ENCODE results near the gene CDYL2. TPM values are rescaled to one million over a fixed set of nuclear protein-coding genes. Genes with fewer than 3 reads are reported as not detected.

Gene CDYL2
- polyA plus RNA-seq, 1 of the 3 experiments (the other 2 are of a cell fraction) = 0.03 TPM

- Histone ChIP-seq H3K4me3 (ENCODE audit: low read depth in 2 of 2, low read length in 1 of 2) (no peak overlapping the region), H3K9me3 (0 out of 2 replicates have a peak, but pooled peaks cover under 1% of the 10 kb centered on the region), H3K27me3 (ENCODE audit: insufficient read depth) (no peaks in the 10 kb centered on the region), H3K9ac (no peak overlapping the region), H3K9me2 (no peaks in the 10 kb centered on the region), H3K4me1 (ENCODE audit: control insufficient read depth in 1 of 2, insufficient read depth in 2 of 2, low read depth in 1 of 2, low read length in 1 of 2) (no peaks in the 10 kb centered on the region), H3K36me3 (replicated peaks in 1 of 2; ENCODE audit: control insufficient read depth in 1 of 2, insufficient read depth in 2 of 2, low read length in 1 of 2) (no peaks in the 10 kb centered on the region), H3K79me2 (ENCODE audit: insufficient read depth) (no peaks in the 10 kb centered on the region), H2AFZ (ENCODE audit: low read depth) (no peak overlapping the region), H4K20me1 (ENCODE audit: insufficient read depth) (no peaks in the 10 kb centered on the region), H3K4me2 (no peak overlapping the region), H3F3A (replicated peaks; ENCODE audit: insufficient read depth) (no peaks in the 10 kb centered on the region), H3K27ac (ENCODE audit: low read depth in 2 of 2, low read length in 1 of 2) (no peak overlapping the region)
- TF ChIP-seq RXRA (IDR thresholded peaks at IDR 0.05; ENCODE audit: borderline replicate concordance, low read depth) = no peak
- no peak for TF ChIP-seq POLR2AphosphoS5 (IDR thresholded peaks at IDR 0.05; ENCODE audit: low read depth, low read length)
- TF ChIP-seq GABPA (IDR thresholded peaks at IDR 0.05; ENCODE audit: low read depth) = no peak
- no peak for TF ChIP-seq MAX (IDR thresholded peaks at IDR 0.05; ENCODE audit: low read depth)
- CTCF ChIA-PET = interaction anchor here (1.0 kb wide), 1 partner anchor 25 kb away, joined by 3 read pairs; no protein-coding TSS in a partner anchor
- POLR2A ChIA-PET = no interaction called here
- 32% methylated on average over 3 of the region's 3 CpGs for WGBS (ENCODE audit: low lambda C conversion rate)
- DNase-seq = no peak
Measured at GRCh38 chr16:80640316-80640715, 164.1 kb downstream of the CDYL2 start.

DNA sequence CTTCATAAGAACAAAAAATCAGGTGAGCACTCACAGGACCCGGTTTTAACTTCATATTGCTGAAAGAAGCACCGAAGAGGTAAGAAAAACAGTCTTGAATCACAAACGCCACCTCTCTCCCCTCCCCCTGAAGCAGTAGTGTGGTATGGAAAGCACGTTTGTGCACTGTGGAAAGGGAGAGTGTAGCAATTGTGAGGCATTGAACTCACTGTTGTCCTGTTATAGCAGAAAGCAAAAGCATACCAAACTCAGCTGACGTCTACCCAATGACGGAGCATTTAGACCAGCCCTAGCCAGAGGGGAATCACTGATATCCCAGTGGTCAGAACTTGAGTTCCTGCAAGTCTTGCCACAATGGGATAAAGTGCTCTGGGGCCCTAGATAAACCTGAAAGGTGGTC, 164.8 kb downstream of the CDYL2 start:
- Histone ChIP-seq H3K9me3 (0 out of 2 replicates have a peak, but pooled peaks cover 7% of the 10 kb centered on the region), H3K36me3 (replicated peaks in 1 of 2; ENCODE audit: control insufficient read depth in 1 of 2, insufficient read depth in 2 of 2, low read length in 1 of 2) (no peaks in the 10 kb centered on the region), H3K4me2 (no peak overlapping the region), H3K27me3 (ENCODE audit: insufficient read depth) (no peaks in the 10 kb centered on the region), H3K4me1 (ENCODE audit: control insufficient read depth in 1 of 2, insufficient read depth in 2 of 2, low read depth in 1 of 2, low read length in 1 of 2) (no peaks in the 10 kb centered on the region), H3K9me2 (no peaks in the 10 kb centered on the region), H3K27ac (ENCODE audit: low read depth in 2 of 2, low read length in 1 of 2) (no peak overlapping the region), H3F3A (replicated peaks; ENCODE audit: insufficient read depth) (no peaks in the 10 kb centered on the region), H2AFZ (ENCODE audit: low read depth) (no peak overlapping the region), H3K79me2 (ENCODE audit: insufficient read depth) (no peaks in the 10 kb centered on the region), H3K4me3 (ENCODE audit: low read depth in 2 of 2, low read length in 1 of 2) (no peak overlapping the region), H4K20me1 (ENCODE audit: insufficient read depth) (no peaks in the 10 kb centered on the region), H3K9ac (no peak overlapping the region)
- ChIA-PET CTCF (interaction anchor here (1.0 kb wide), 1 partner anchor 24 kb away, joined by 3 read pairs; no protein-coding TSS in a partner anchor), POLR2A (no interaction called here)
- WGBS (ENCODE audit: low lambda C conversion rate) = 29% methylated on average over 6 of the region's 6 CpGs
- TF ChIP-seq CTCF (IDR thresholded peaks at IDR 0.05) = no peak
- TF ChIP-seq NRF1 (IDR thresholded peaks at IDR 0.05; ENCODE audit: low read depth, low read length) = no peak
- TF ChIP-seq EZH2phosphoT487 (IDR thresholded peaks at IDR 0.05; ENCODE audit: borderline replicate concordance, low read depth) = no peak
- TF ChIP-seq, protein P1, sequence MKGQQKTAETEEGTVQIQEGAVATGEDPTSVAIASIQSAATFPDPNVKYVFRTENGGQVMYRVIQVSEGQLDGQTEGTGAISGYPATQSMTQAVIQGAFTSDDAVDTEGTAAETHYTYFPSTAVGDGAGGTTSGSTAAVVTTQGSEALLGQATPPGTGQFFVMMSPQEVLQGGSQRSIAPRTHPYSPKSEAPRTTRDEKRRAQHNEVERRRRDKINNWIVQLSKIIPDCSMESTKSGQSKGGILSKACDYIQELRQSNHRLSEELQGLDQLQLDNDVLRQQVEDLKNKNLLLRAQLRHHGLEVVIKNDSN (IDR thresholded peaks at IDR 0.05; ENCODE audit: borderline replicate concordance, low read depth) = no peak
- TF ChIP-seq POLR2AphosphoS5 (IDR thresholded peaks at IDR 0.05; ENCODE audit: low read depth, low read length) = no peak
- TF ChIP-seq SIN3A (IDR thresholded peaks at IDR 0.05; ENCODE audit: borderline replicate concordance, low read depth, low read length) = no peak
- TF ChIP-seq RXRA (IDR thresholded peaks at IDR 0.05; ENCODE audit: borderline replicate concordance, low read depth) = no peak
- no peak for TF ChIP-seq YY1 (IDR thresholded peaks at IDR 0.05; ENCODE audit: low read depth)
- TF ChIP-seq MAX (IDR thresholded peaks at IDR 0.05; ENCODE audit: low read depth) = no peak
- DNase-seq = no peak
